ENCODE results near the gene DNAH10.
A peak's percentile ranks its signal among the peaks of the same experiment; 100 is the strongest.

Gene DNAH10

GRCh38 chr12:123941624-123942237 is 179.6 kb downstream of the DNAH10 start:
- TF ChIP-seq SETDB1 (IDR thresholded peaks at IDR 0.05; ENCODE audit: insufficient read length, low read length) = peak; percentile 34
- TF ChIP-seq ZNF23 (tag by site-specific recombination; IDR thresholded peaks at IDR 0.05; ENCODE audit: borderline replicate concordance) = no peak
- TF ChIP-seq SCRT2 (tag by site-specific recombination; IDR thresholded peaks at IDR 0.05) = 0 out of 2 replicates have a peak, but pooled peaks have one; percentile 37
- Histone ChIP-seq H3K27ac (ENCODE audit: extremely low read depth, low read depth, low read length) (no peak overlapping the region), H3K4me1 (ENCODE audit: control insufficient read depth, insufficient read depth, low read length) (no peaks in the 10 kb centered on the region), H3K9me3 (ENCODE audit: control insufficient read depth, insufficient read depth, low read depth, low read length) (no peaks in the 10 kb centered on the region), H3K4me3 (ENCODE audit: low read depth, low read length) (no peak overlapping the region), H3K36me3 (ENCODE audit: control insufficient read depth in 2 of 2, insufficient read depth in 1 of 2, low read length in 2 of 2) (peaks cover 3 to 57% of the 10 kb centered on the region in 2 experiments; a peak in 2 of 3 replicates)
- ChIA-PET CTCF (no interaction called here), POLR2A (no interaction called here)

GRCh38 chr12:123942238-123942653 is 180.1 kb downstream of the DNAH10 start:
- no peak overlapping the region for H3K27ac ChIP-seq (ENCODE audit: extremely low read depth, low read depth, low read length)
- no peaks in the 10 kb centered on the region for H3K9me3 ChIP-seq (ENCODE audit: control insufficient read depth, insufficient read depth, low read depth, low read length)
- no peak overlapping the region for H3K4me3 ChIP-seq (ENCODE audit: low read depth, low read length)
- H3K36me3 ChIP-seq (ENCODE audit: control insufficient read depth in 2 of 2, insufficient read depth in 1 of 2, low read length in 2 of 2) = peaks cover 3 to 53% of the 10 kb centered on the region in 2 experiments; a peak in 2 of 3 replicates
- TF ChIP-seq SP7 (tag by site-specific recombination; IDR thresholded peaks at IDR 0.05) (peak; percentile 81), ZNF785 (tag by site-specific recombination; IDR thresholded peaks at IDR 0.05) (no peak)
- H3K4me1 ChIP-seq (ENCODE audit: control insufficient read depth, insufficient read depth, low read length) = no peaks in the 10 kb centered on the region
- POLR2A ChIA-PET = no interaction called here
- CTCF ChIA-PET = no interaction called here

- H3K9me3 ChIP-seq (ENCODE audit: control insufficient read depth, insufficient read depth, low read depth, low read length) = no peaks in the 10 kb centered on the region
- CTCF ChIA-PET = interaction anchor here (0.5 kb wide), 1 partner anchor 24 kb away, joined by 3 read pairs; no protein-coding TSS in a partner anchor
- H3K4me1 ChIP-seq (ENCODE audit: control insufficient read depth, insufficient read depth, low read length) = no peaks in the 10 kb centered on the region
- no peak overlapping the region for H3K27ac ChIP-seq (ENCODE audit: extremely low read depth, low read depth, low read length)
- H3K36me3 ChIP-seq (ENCODE audit: control insufficient read depth in 2 of 2, insufficient read depth in 1 of 2, low read length in 2 of 2) = peaks cover 3 to 47% of the 10 kb centered on the region in 2 experiments; a peak in 2 of 3 replicates
- no peak overlapping the region for H3K4me3 ChIP-seq (ENCODE audit: low read depth, low read length)
- POLR2A ChIA-PET = interaction anchor here (0.6 kb wide), 1 partner anchor 22 kb away, joined by 3 read pairs; no protein-coding TSS in a partner anchor
- TF ChIP-seq ZNF558 (tag by site-specific recombination; IDR thresholded peaks at IDR 0.05) = no peak
- TF ChIP-seq ZNF501 (tag by site-specific recombination; IDR thresholded peaks at IDR 0.05) = no peak
- TF ChIP-seq TCF7L2 (IDR thresholded peaks at IDR 0.05; ENCODE audit: borderline replicate concordance, low read depth, low read length) = no peak
- no peak for TF ChIP-seq ZIC2 (tag by site-specific recombination; IDR thresholded peaks at IDR 0.05)
- no peak for TF ChIP-seq ZNF175 (tag by site-specific recombination; IDR thresholded peaks at IDR 0.05)
- no peak for TF ChIP-seq ZBTB10 (tag by site-specific recombination; IDR thresholded peaks at IDR 0.05)
- TF ChIP-seq ZNF184 (tag by site-specific recombination; IDR thresholded peaks at IDR 0.05) = no peak
- no peak for TF ChIP-seq ZNF10 (tag by site-specific recombination; IDR thresholded peaks at IDR 0.05)
- TF ChIP-seq ZNF658 (tag by site-specific recombination; IDR thresholded peaks at IDR 0.05) = no peak
- TF ChIP-seq ZNF223 (tag by site-specific recombination; IDR thresholded peaks at IDR 0.05) = no peak
- TF ChIP-seq BCL11B (tag by site-specific recombination; IDR thresholded peaks at IDR 0.05; ENCODE audit: low read depth) = no peak
- no peak for TF ChIP-seq ZNF280C (tag by site-specific recombination; IDR thresholded peaks at IDR 0.05)
- TF ChIP-seq ZNF335 (tag by site-specific recombination; conservative IDR thresholded peaks at IDR 0.05) = no peak
- no peak for TF ChIP-seq ATF2 (tag by site-specific recombination; IDR thresholded peaks at IDR 0.05; ENCODE audit: low read depth)
- no peak for TF ChIP-seq ZNF48 (tag by site-specific recombination; IDR thresholded peaks at IDR 0.05)
- no peak for TF ChIP-seq ZNF449 (tag by site-specific recombination; IDR thresholded peaks at IDR 0.05)
- no peak for TF ChIP-seq ZEB2 (tag by site-specific recombination; IDR thresholded peaks at IDR 0.05)
- TF ChIP-seq ZSCAN30 (tag by site-specific recombination; IDR thresholded peaks at IDR 0.05) = no peak
Measured at GRCh38 chr12:123942911-123943648, 181.0 kb downstream of the DNAH10 start.
